Esophagus (tissue), 2 donors: Measurements from ENCODE around the gene PPP2R5C. TPM values are rescaled to one million over a fixed set of nuclear protein-coding genes. Genes with fewer than 3 reads are reported as not detected.

ENCODE experiments used
- H3K27ac ChIP-seq, 2 donors: one replicate each; pipeline ENCODE4 v1.5.1; 2013; ENCODE audit warnings: low read depth in 2 of 2, mild to moderate bottlenecking in 2 of 2, inconsistent platforms in 1 of 2, low read length in 1 of 2, moderate library complexity in 1 of 2
- H3K27me3 ChIP-seq, 2 donors: one replicate each; pipeline ENCODE4 v1.6.1; 2013; ENCODE audit warnings: low read length in 2 of 2, control low read depth in 1 of 2, mild to moderate bottlenecking in 1 of 2; ENCODE audit not compliant: insufficient read depth in 2 of 2, control insufficient read depth in 1 of 2
- H3K36me3 ChIP-seq, 2 donors: one replicate each; pipeline ENCODE4 v1.6.1; 2013; ENCODE audit warnings: low read length in 1 of 2; ENCODE audit not compliant: control insufficient read depth in 2 of 2, insufficient read depth in 2 of 2
- H3K4me1 ChIP-seq, 2 donors: one replicate each; pipeline ENCODE4 v1.6.1; 2013; ENCODE audit warnings: low read length in 1 of 2; ENCODE audit not compliant: control insufficient read depth in 2 of 2, insufficient read depth in 2 of 2
- H3K4me3 ChIP-seq, 2 donors: one replicate each; pipeline ENCODE4 v1.5.1; 2013; ENCODE audit warnings: low read length in 2 of 2, mild to moderate bottlenecking in 2 of 2, low read depth in 1 of 2, moderate library complexity in 1 of 2
- H3K9me3 ChIP-seq, 2 donors: one replicate each; pipeline ENCODE4 v1.6.1; 2013; ENCODE audit warnings: mild to moderate bottlenecking in 2 of 2, low read depth in 1 of 2, low read length in 1 of 2, moderate library complexity in 1 of 2; ENCODE audit not compliant: control insufficient read depth in 2 of 2, insufficient read depth in 1 of 2
- WGBS, 2 donors: extraction: QIAGEN DNeasy Blood & Tissue Kit; methylation state at CpG; one replicate each; pipeline ENCODE4 v1.1.7; 2013; 5-methylcytosine and 5-hydroxymethylcytosine counted together
- polyA plus RNA-seq, 2 donors: library from polyadenylated mRNA; stranded (reverse); fragments of 200-250 nt; gene quantifications; one replicate each; pipeline ENCODE4 v1.2.3, GENCODE V29; 2013
- donor health status: healthy with polysubstance abuse.
- donor health status: Bipolar disorder and iron deficiency.

PPP2R5C gene
- polyA plus RNA-seq, 2 donors, result 64.8 to 87.3 TPM

- 43 to 62% methylated on average over 2 of the region's 2 CpGs for WGBS, 2 donors
- H3K27ac ChIP-seq, result no peak overlapping the region
- peaks cover 3 to 5% of the 10 kb centered on the region in 2 donors for H3K4me1 ChIP-seq
- H3K9me3 ChIP-seq, result no peaks in the 10 kb centered on the region
- H3K27me3 ChIP-seq, result no peaks in the 10 kb centered on the region
- H3K4me3 ChIP-seq, result no peak overlapping the region
- peaks cover 0 to 5% of the 10 kb centered on the region in 2 donors for H3K36me3 ChIP-seq
Observed at GRCh38 chr14:101828046-101828445, 66.5 kb downstream of the PPP2R5C start.

GRCh38 chr14:101830271-101830670, 68.8 kb downstream of the PPP2R5C start:
- peaks cover 0 to 4% of the 10 kb centered on the region in 2 donors for H3K36me3 ChIP-seq
- no peak overlapping the region for H3K4me3 ChIP-seq
- H3K27ac ChIP-seq, result no peak overlapping the region
- H3K9me3 ChIP-seq, result no peaks in the 10 kb centered on the region
- 75 to 86% methylated on average over 4 of the region's 4 CpGs for WGBS, 2 donors
- peaks cover 5 to 7% of the 10 kb centered on the region in 2 donors for H3K4me1 ChIP-seq
- no peaks in the 10 kb centered on the region for H3K27me3 ChIP-seq

GRCh38 chr14:101833045-101833444, 71.5 kb downstream of the PPP2R5C start:
- Histone ChIP-seq H3K9me3 (no peaks in the 10 kb centered on the region), H3K36me3 (peaks cover 0 to 5% of the 10 kb centered on the region in 2 donors), H3K4me1 (peaks cover 7 to 10% of the 10 kb centered on the region in 2 donors), H3K4me3 (no peak overlapping the region), H3K27me3 (no peaks in the 10 kb centered on the region), H3K27ac (no peak overlapping the region)
- 86 to 93% methylated on average over 11 of the region's 11 CpGs for WGBS, 2 donors

GRCh38 chr14:101834397-101834796, 72.9 kb downstream of the PPP2R5C start:
- peak overlapping the region in 1 of 2 donors; percentile 5 for H3K27ac ChIP-seq
- no peaks in the 10 kb centered on the region for H3K27me3 ChIP-seq
- H3K4me3 ChIP-seq, result no peak overlapping the region
- 76 to 78% methylated on average over 4 of the region's 4 CpGs for WGBS, 2 donors
- H3K36me3 ChIP-seq, result peaks cover 0 to 5% of the 10 kb centered on the region in 2 donors
- peaks cover 7 to 10% of the 10 kb centered on the region in 2 donors for H3K4me1 ChIP-seq
- no peaks in the 10 kb centered on the region for H3K9me3 ChIP-seq

GRCh38 chr14:101834800-101835547, 73.5 kb downstream of the PPP2R5C start:
- Histone ChIP-seq H3K27me3 (no peaks in the 10 kb centered on the region), H3K4me3 (no peak overlapping the region), H3K4me1 (peaks cover 7 to 10% of the 10 kb centered on the region in 2 donors), H3K27ac (peak overlapping the region; percentile 5 to 71), H3K9me3 (no peaks in the 10 kb centered on the region), H3K36me3 (peaks cover 0 to 5% of the 10 kb centered on the region in 2 donors)
- WGBS, 2 donors, result 49 to 57% methylated on average over 6 of the region's 6 CpGs

GRCh38 chr14:101835566-101835965, 74.1 kb downstream of the PPP2R5C start:
- Histone ChIP-seq H3K9me3 (no peaks in the 10 kb centered on the region), H3K36me3 (peaks cover 0 to 2% of the 10 kb centered on the region in 2 donors), H3K27ac (peak overlapping the region in 1 of 2 donors; percentile 47), H3K27me3 (no peaks in the 10 kb centered on the region), H3K4me1 (peaks cover 5 to 10% of the 10 kb centered on the region in 2 donors), H3K4me3 (no peak overlapping the region)
- WGBS, 2 donors, result 86 to 91% methylated on average over 11 of the region's 11 CpGs

- H3K36me3 ChIP-seq, result peaks cover 0 to 2% of the 10 kb centered on the region in 2 donors
- peaks cover 5 to 10% of the 10 kb centered on the region in 2 donors for H3K4me1 ChIP-seq
- WGBS, 2 donors, result 41 to 55% methylated on average over 8 of the region's 8 CpGs
- H3K27me3 ChIP-seq, result no peaks in the 10 kb centered on the region
- peak overlapping the region; percentile 49 to 68 for H3K27ac ChIP-seq
- H3K9me3 ChIP-seq, result no peaks in the 10 kb centered on the region
- no peak overlapping the region for H3K4me3 ChIP-seq
Observed at GRCh38 chr14:101836135-101836534, 74.6 kb downstream of the PPP2R5C start.

GRCh38 chr14:101838476-101838875, 77.0 kb downstream of the PPP2R5C start:
- peaks cover 7 to 10% of the 10 kb centered on the region in 2 donors for H3K4me1 ChIP-seq
- 75 to 84% methylated on average over 5 of the region's 5 CpGs for WGBS, 2 donors

GRCh38 chr14:101839236-101839635, 77.7 kb downstream of the PPP2R5C start:
- Histone ChIP-seq H3K9me3 (no peaks in the 10 kb centered on the region), H3K27me3 (no peaks in the 10 kb centered on the region), H3K36me3 (peaks cover 0 to 2% of the 10 kb centered on the region in 2 donors), H3K4me1 (peaks cover 5 to 7% of the 10 kb centered on the region in 2 donors), H3K4me3 (no peak overlapping the region), H3K27ac (no peak overlapping the region)
- WGBS, 2 donors, result 74 to 79% methylated on average over 11 of the region's 11 CpGs

More at GRCh38 chr14:101838476-101838875, 77.0 kb downstream of the PPP2R5C start:
- Histone ChIP-seq H3K9me3 (no peaks in the 10 kb centered on the region), H3K36me3 (peaks cover 0 to 2% of the 10 kb centered on the region in 2 donors), H3K27ac (no peak overlapping the region), H3K4me3 (no peak overlapping the region), H3K27me3 (no peaks in the 10 kb centered on the region)

GRCh38 chr14:101839661-101840060, 78.2 kb downstream of the PPP2R5C start:
- Histone ChIP-seq H3K4me1 (peaks cover 4 to 6% of the 10 kb centered on the region in 2 donors), H3K4me3 (no peak overlapping the region), H3K9me3 (no peaks in the 10 kb centered on the region), H3K27ac (no peak overlapping the region), H3K36me3 (peaks cover 0 to 2% of the 10 kb centered on the region in 2 donors), H3K27me3 (no peaks in the 10 kb centered on the region)
- 90 to 92% methylated on average over 6 of the region's 6 CpGs for WGBS, 2 donors
